Activated T-helper 1 cell treated with anti-CD3 and anti-CD28 coated beads, Interleukin-2, amount 50 U/mL, for 16 hours (primary cell): ENCODE data around the gene DYNLRB1.

Source experiments
- DNase-seq, 2 donors: peaks; one replicate each; pipeline ENCODE4 v3.0.0-alpha.2; 2020; ENCODE audit warnings: low read depth in 1 of 2, low spot score in 1 of 2

The DYNLRB1 gene

DNA sequence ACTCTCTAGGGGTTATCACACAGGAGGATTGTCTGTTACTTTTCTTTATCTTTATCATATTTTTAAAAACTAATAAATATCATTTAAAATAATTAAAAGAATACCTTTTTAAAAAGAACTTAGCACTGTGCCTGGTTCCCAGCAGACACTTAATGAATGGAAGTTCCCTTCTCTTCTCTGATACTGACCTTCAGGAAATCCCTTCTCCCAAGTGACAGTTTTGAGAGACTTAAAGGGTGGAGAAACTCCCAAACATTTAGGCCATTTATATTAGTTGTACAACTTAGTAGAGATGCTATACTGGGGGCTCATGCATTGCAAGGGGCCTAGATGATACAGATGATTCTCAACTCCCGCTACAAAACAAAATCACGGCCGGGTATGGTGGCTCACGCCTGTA lies 60.8 kb downstream of the DYNLRB1 start:
- no peak for DNase-seq

- no peak for DNase-seq
Measured at GRCh38 chr20:34578025-34578424, 61.8 kb downstream of the DYNLRB1 start.

DNA sequence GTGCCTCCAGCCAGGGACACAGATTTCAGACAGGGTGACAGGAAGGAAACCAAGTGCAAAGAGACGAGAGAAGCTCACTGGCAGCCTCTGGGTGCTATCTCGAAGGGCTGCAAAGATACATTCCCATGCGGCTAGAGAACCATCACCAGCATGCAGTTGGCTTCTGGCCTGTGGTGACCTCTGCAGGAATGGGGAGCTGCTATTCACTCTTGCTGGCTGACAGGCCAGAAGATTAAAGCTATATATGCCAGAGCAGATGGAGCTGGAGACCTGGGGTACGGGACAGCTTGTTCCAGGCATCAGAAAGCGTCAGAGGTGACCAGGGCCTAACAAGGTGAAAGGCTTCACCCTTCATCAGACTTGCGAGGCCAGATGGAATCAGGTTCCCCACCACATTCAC lies 62.3 kb downstream of the DYNLRB1 start:
- no peak for DNase-seq

DNA sequence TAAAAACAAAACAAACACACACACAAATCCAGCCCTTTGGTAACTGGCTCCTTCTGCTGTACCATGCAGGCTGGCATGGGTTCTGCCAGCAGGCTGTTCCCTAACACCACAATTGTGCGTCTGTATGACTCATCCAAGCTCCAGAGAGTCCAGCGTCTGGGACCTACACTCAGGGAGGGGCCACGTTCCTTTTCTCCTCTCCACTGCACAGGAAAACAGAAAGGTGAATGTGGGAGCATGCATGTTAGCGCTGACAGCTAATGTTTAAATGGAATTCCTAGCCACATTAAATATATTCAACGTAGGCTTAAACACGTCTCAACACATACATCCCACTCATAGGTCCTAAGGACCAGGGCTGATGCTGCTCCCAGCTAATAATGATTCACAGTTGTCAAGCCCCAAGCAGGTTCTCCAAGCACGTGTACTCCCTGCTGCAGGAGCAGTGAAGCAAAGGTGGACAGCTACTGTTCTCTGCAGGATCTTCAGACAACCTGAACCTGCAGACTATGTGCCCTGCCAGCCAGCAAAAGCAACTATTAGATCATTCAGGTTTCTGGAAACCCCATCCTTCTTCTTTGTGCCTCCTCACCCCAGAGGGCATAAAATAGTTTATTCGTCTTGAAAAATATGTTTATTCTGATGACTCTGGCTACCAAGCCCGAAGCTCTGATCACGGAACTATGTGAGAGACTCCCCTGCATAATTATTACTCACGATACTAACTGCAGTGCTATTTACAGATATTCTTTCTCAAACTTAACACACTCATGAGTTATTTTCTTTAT lies 63.2 kb downstream of the DYNLRB1 start:
- DNase-seq, result no peak

GRCh38 chr20:34579979-34580940 lies 64.0 kb downstream of the DYNLRB1 start:
- DNase-seq, result no peak

- DNase-seq, result no peak
Measured at GRCh38 chr20:34581341-34582184, 65.3 kb downstream of the DYNLRB1 start.

- no peak for DNase-seq
Measured at GRCh38 chr20:34582221-34582620, 66.0 kb downstream of the DYNLRB1 start.

DNA sequence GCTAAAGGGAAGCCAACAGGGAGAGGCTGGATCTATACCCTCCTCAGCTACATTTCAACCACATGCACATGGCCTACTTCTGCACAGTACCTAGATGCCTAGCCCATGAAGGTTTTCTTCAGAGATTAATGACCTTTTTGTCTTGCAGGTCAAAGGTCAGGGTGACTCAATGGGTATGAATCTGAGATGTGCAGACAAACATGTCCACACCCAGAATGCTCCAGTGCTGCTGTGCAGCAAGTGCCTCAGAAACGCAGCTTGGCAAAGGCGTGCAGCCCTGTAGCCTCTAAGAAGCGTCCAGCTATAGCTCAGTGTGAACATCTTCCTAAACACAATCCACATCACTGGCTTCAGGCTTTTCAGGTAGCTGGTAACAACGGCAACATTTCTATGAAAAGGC lies 66.7 kb downstream of the DYNLRB1 start:
- no peak for DNase-seq

- DNase-seq, result no peak
Measured at GRCh38 chr20:34583544-34583943, 67.3 kb downstream of the DYNLRB1 start.

- DNase-seq, result no peak
Measured at GRCh38 chr20:34585019-34585418, 68.8 kb downstream of the DYNLRB1 start.

DNA sequence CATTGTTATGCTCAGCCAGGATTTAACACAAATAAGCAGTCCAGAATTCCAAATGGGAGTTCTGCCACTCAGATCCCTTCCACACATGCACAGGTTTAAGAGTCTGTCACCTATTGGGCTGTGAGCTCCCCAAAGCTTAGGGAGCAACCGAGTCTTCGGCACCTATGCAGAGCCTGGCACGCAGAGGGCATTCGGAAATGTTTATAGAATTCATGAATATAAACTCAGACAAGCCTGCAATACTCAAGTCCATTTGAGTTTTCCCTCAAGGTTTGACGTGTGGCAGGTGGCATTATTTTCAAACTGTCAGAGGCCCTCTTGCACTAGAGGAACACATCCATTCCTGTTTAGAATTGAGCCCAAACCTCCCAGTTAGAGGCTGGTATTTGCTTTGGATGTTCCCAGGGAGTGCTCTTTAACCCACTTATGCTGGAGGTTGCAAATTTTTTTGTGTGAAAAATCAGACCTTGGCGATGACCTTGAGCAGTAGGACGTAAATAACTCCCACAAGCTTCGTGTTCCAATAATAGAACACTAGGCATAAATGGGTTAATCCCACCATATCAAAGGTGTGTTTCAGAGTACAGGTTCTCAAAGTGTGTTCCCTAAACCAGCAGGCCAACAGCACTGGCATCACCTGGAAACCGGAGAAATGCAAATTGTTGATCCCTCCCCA lies 70.4 kb downstream of the DYNLRB1 start:
- DNase-seq, result no peak
